Left lung (tissue), 10 donors: Measurements from ENCODE around the gene KIF3A. TPM values are rescaled to one million over a fixed set of nuclear protein-coding genes. Genes with fewer than 3 reads are reported as not detected.

Source experiments
- ATAC-seq: fragments of 200-7000 bp; cut with Tn5 transposase; one replicate; pipeline ENCODE4 v1.9.1; 2020; ENCODE audit warnings: moderate library complexity
- DNase-seq, 4 donors: peaks; one replicate each; pipeline ENCODE4 v3.0.0-alpha.2; 2013 to 2020
- H3K27ac ChIP-seq, 2 donors: fragments of 200-600 bp; sonication (generic) in 1 of 2; one replicate each; pipeline versions ENCODE4 v1.5.0 to v1.8.0; 2020 to 2021
- H3K27me3 ChIP-seq, 2 donors: fragments of 200-600 bp; sonication (generic) in 1 of 2; one replicate each; pipeline versions ENCODE4 v1.5.0 to v1.8.0; 2020 to 2021
- H3K36me3 ChIP-seq, 2 donors: fragments of 200-600 bp; sonication (generic) in 1 of 2; one replicate each; pipeline versions ENCODE4 v1.5.0 to v1.8.0; 2020 to 2021
- H3K4me1 ChIP-seq, 2 donors: fragments of 200-600 bp; one replicate each; pipeline ENCODE4 v1.8.0; 2021
- H3K4me3 ChIP-seq, 2 donors: fragments of 200-600 bp; sonication (generic) in 1 of 2; one replicate each; pipeline versions ENCODE4 v1.5.0 to v1.8.0; 2020 to 2021; ENCODE audit warnings: mild to moderate bottlenecking in 1 of 2
- H3K9me3 ChIP-seq, 2 donors: fragments of 200-600 bp; sonication (generic) in 1 of 2; one replicate each; pipeline versions ENCODE4 v1.5.0 to v1.8.0; 2020 to 2021
- intact Hi-C, 2 donors: fragments of 100-400 bp; cut with DNase I; formaldehyde crosslinking; loops; one replicate each; pipeline versions ENCODE4 v1.11.2 to v1.14.2; 2022
- polyA plus RNA-seq, 6 donors: library from polyadenylated mRNA; unstranded; fragments of 120-200 nt; gene quantifications; one replicate each; pipeline ENCODE4 v1.2.1, GENCODE V29; 2013; ENCODE audit not compliant: insufficient read length in 6 of 6
- total RNA-seq, 2 donors: library from RNA; stranded (reverse); fragmentation: NEBNext Ultra II Directional; extraction: Animal tissue kit (Norgen Biotek cat#: 25700); gene quantifications; one replicate each; pipeline ENCODE4 v1.2.1, GENCODE V29; 2021
- TF ChIP-seq, protein P1 (sequence below), 2 donors: fragments of 200-600 bp; sonication (generic) in 1 of 2; IDR thresholded peaks; one replicate each; pipeline versions ENCODE4 v1.5.0 to v1.8.0; 2021; ENCODE audit warnings: antibody characterized with exemption in 2 of 2
- donor health status: DM: no; HTN: yes; CAD: no.
- donor health status: DM: no; HTN: no; CAD: no.

Gene KIF3A
- total and polyA plus RNA-seq, 8 donors = 8.9 to 30.4 (median 25.5) TPM

DNA sequence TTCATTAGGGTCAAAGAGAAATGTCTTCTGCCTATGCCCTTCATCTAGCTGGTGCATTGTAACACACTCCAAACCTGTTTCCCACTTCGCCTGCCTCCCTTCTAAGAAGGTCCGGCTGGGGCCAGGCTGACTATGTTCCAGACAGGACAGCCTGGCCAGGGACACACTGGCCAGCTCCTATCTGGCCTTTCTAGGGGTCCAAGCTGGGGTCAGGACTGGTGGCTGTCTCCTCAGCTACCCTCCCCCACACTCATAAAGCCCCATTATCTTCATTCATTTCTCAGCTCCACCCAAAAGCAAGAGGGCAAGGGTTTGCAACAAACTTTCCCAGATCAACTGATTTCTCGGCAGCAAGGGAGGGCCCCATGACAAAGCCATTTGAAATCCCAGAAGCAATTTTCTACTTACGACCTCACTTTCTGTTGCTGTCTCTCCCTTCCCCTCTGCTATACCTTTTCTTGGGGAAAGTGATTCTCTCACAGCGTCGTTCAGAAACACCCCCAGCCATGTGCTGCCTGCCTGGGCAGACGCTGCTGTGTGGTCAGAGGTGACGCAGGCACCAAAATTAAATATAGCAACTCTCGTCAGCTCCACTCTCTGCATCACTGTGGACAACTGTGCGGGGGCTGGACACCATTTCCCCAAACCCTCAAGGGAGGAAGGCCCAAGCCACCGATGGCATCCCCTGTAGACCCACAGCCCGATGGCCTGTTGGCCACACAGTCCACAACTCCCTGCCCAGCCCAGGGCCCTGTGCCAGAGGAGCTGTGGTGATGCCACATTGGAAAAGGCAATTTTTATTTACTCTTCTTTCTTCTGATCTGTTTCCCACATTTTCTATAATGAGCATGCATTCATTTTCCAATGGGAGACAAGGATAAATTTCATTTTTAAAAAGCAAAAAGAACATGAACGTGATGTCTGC is 73.3 kb downstream of the KIF3A start:
- Histone ChIP-seq H3K4me1 (no peaks in the 10 kb centered on the region), H3K27me3 (no peaks in the 10 kb centered on the region), H3K9me3 (no peaks in the 10 kb centered on the region), H3K27ac (no peak overlapping the region), H3K4me3 (no peak overlapping the region), H3K36me3 (no peaks in the 10 kb centered on the region)
- DNase-seq (no peak), ATAC-seq (no peak)
- intact Hi-C loops = no loop called here
- TF ChIP-seq, protein P1, sequence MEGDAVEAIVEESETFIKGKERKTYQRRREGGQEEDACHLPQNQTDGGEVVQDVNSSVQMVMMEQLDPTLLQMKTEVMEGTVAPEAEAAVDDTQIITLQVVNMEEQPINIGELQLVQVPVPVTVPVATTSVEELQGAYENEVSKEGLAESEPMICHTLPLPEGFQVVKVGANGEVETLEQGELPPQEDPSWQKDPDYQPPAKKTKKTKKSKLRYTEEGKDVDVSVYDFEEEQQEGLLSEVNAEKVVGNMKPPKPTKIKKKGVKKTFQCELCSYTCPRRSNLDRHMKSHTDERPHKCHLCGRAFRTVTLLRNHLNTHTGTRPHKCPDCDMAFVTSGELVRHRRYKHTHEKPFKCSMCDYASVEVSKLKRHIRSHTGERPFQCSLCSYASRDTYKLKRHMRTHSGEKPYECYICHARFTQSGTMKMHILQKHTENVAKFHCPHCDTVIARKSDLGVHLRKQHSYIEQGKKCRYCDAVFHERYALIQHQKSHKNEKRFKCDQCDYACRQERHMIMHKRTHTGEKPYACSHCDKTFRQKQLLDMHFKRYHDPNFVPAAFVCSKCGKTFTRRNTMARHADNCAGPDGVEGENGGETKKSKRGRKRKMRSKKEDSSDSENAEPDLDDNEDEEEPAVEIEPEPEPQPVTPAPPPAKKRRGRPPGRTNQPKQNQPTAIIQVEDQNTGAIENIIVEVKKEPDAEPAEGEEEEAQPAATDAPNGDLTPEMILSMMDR (IDR thresholded peaks at IDR 0.05) = no peak

DNA sequence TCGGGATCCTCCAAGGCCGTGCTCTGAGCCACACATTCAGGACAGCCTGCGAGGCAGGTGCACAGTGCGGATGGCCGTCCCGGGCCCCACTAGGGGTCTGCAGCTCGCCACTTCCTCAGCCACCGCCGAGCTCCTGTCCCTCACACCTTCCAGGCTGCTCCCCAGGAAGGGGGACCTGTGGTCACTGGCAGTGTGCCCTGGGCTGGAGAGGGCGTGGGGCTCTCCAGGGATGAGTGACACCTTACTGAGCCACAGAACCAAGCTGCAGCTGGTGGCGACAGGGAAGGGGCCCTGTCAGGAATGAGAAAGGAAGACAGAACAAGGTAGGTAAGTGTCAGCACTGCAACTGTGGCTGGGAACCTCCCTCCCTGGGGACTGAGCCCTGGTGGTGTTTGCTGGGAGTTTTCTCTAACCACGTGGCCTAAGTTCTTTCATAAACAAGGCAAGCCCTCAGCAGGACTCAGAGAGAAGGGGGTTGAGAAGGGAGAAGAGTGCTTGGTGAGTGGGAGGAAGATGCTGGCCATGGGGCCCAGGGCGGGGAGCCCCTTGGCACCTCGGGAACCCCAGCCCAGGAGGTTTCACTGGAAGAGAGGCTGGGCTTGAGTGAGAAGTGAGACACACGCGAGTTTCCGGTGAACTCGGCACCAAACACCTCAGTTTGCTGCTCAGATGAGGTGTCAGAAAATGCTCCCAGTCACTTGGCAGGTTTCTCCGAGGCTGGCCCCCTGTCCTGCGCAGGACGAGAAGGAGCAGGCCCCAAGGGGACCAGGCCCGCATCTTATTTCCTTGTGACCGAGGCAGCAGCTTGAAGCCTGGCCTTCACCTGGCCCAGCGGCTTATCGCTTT is 74.2 kb downstream of the KIF3A start:
- H3K27ac ChIP-seq = no peak overlapping the region
- intact Hi-C loops = no loop called here
- peaks cover 0 to 3% of the 10 kb centered on the region in 2 donors for H3K27me3 ChIP-seq
- no peaks in the 10 kb centered on the region for H3K9me3 ChIP-seq
- TF ChIP-seq, protein P1 (IDR thresholded peaks at IDR 0.05) = no peak
- ATAC-seq (peak; percentile 35), DNase-seq (no peak)
- no peaks in the 10 kb centered on the region for H3K4me1 ChIP-seq
- H3K4me3 ChIP-seq = no peak overlapping the region
- H3K36me3 ChIP-seq = no peaks in the 10 kb centered on the region

DNA sequence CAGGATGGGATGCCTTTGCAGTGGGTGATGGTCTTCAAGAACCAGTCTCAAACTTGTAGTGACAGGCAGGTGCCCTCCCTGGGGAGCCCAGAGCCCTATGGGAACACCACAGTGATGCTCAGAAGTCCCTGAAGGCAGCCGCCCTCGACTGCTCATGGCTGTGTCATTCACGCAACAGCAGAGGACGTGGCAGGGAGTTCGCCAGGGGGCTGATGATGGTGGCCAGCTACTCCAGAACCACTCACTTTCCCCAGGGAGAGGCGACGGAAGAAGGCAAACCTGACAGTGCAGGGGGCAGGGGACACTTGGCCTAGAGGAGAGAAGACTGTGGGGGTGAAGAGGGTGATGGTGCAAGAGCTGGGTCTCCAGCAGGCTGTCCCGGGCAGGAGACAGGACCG is 75.3 kb downstream of the KIF3A start:
- Histone ChIP-seq H3K36me3 (no peaks in the 10 kb centered on the region), H3K9me3 (no peaks in the 10 kb centered on the region), H3K4me3 (no peak overlapping the region), H3K27ac (no peak overlapping the region), H3K4me1 (no peaks in the 10 kb centered on the region), H3K27me3 (peaks cover 0 to 9% of the 10 kb centered on the region in 2 donors)
- DNase-seq (no peak), ATAC-seq (no peak)
- intact Hi-C loops = no loop called here
- TF ChIP-seq, protein P1 (IDR thresholded peaks at IDR 0.05) = no peak

DNA sequence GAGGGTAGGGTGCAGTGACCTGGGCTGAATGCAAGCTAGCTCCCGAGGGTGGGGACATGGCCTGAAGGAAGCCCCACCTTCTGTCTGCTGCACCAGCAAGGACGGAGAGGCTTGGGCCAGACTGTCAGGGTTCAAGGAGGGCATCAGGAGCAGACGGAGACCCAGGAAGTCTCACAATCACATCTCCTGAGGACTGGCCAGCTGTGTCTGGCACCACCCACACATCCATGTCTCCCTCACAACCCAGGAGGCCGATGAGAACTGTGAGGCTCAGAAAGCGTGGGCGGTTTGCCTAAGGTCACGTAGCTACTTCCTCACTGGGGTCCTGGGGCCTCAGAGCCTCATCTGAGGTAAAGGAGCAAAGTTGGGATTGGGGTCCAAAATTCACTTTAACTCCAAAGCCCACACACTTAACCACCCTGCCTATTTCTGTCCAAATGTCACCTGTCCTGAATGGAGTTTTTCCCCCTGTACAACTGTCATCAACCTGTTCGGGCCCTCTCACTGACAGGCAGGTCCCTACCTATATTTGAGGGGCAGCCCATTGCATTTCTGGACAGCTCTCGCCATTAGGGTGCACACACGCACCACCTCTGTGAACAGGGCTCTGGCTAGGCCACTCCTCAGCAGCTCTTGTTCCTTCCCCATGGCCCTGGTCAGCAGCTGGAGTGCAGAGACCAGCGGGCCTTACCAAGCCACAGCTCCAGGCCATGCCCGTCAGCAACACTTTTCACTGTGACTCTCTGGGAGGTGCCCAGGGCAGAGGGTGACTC is 75.9 kb downstream of the KIF3A start:
- intact Hi-C loops = no loop called here

More for the DNA sequence above, 75.9 kb downstream of the KIF3A start:
- Histone ChIP-seq H3K9me3 (no peaks in the 10 kb centered on the region), H3K4me1 (peaks cover 2 to 4% of the 10 kb centered on the region in 2 donors), H3K27ac (no peak overlapping the region), H3K4me3 (no peak overlapping the region), H3K36me3 (no peaks in the 10 kb centered on the region), H3K27me3 (peaks cover 5 to 15% of the 10 kb centered on the region in 2 donors)
- ATAC-seq (no peak), DNase-seq (no peak)
- TF ChIP-seq, protein P1 (IDR thresholded peaks at IDR 0.05) = no peak
